Nephron progenitor cell (in vitro differentiated cells): ENCODE results near the gene PNKP.

Experiments used
- DNase-seq: peaks from one replicate; pipeline ENCODE4 v3.0.0; 2021
- H3K27ac Mint-ChIP-seq: 2 replicates; pipeline ENCODE4 v1.8.0; 2021; ENCODE audit warnings: mild to moderate bottlenecking, moderate library complexity, mixed read lengths
- H3K27me3 Mint-ChIP-seq: 2 replicates; pipeline ENCODE4 v1.8.0; 2021; ENCODE audit warnings: mild to moderate bottlenecking, low read depth, mixed read lengths; ENCODE audit not compliant: poor library complexity
- H3K36me3 Mint-ChIP-seq: 2 replicates; pipeline ENCODE4 v1.8.0; 2021; ENCODE audit warnings: low read depth, mixed read lengths
- H3K4me1 Mint-ChIP-seq: 2 replicates; pipeline ENCODE4 v1.8.0; 2021; ENCODE audit warnings: mixed read lengths
- H3K4me3 Mint-ChIP-seq: 2 replicates; pipeline ENCODE4 v1.8.0; 2021; ENCODE audit warnings: mild to moderate bottlenecking, moderate library complexity, mixed read lengths
- H3K9me3 Mint-ChIP-seq: 2 replicates; pipeline ENCODE4 v1.8.0; 2021; ENCODE audit warnings: mild to moderate bottlenecking, moderate library complexity, mixed read lengths
- TF ChIP-seq, protein P1 (sequence below): fragments of 200-600 bp; sonication (generic); IDR thresholded peaks from 2 replicates; pipeline ENCODE4 v1.5.0; 2021; ENCODE audit warnings: antibody characterized with exemption

Gene PNKP

DNA sequence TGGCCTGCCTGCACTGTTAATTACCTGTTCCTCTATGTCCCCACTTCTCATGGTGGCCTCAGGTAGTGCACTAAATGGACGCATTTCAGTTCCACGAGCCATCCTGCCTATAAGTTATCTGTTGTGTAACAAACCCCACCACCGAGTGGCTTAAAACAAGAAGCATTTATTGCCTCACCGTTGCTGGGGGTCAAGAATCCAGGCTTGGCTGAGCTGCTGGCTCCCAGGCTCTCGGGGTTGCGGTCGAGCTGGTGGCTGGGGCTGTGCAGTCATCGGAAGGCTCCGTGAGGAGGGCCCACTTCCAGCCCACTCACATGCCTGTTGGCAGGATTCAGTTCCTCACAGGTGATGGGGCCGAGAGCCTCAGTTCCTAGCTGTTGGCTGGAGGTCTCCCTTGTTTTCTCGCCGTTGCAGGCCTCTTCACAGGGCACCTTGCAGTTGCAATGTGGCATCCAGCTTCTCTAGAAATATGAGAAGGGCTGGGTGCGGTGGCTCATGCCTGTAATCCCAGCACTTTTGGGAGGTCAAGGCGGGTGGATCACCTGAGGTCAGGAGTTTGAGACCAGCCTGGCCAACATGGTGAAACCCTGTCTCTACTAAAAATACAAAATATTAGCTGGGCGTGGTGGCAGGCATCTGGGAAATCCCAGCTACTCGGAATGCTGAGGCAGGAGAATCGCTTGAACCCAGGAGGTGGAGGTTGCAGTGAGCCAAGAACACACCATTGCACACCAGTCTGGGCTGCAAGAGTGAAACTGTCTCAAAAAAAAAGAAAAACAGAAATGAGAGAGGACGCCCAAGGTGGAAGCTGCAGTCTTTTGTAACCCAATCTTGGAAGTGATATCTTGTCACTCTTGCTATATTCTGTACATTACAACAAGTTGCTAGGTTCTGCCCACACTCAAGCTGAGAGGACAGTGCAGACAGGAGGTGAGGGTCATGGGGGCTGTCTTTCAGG lies 23.0 kb downstream of the PNKP start:
- H3K27ac Mint-ChIP-seq, result no peak overlapping the region
- H3K36me3 Mint-ChIP-seq, result peaks cover 46% of the 10 kb centered on the region
- no peak overlapping the region for H3K4me3 Mint-ChIP-seq
- H3K27me3 Mint-ChIP-seq, result no peaks in the 10 kb centered on the region
- H3K9me3 Mint-ChIP-seq, result peaks cover 18% of the 10 kb centered on the region
- no peak for DNase-seq
- peaks cover 7% of the 10 kb centered on the region for H3K4me1 Mint-ChIP-seq
- TF ChIP-seq, protein P1, sequence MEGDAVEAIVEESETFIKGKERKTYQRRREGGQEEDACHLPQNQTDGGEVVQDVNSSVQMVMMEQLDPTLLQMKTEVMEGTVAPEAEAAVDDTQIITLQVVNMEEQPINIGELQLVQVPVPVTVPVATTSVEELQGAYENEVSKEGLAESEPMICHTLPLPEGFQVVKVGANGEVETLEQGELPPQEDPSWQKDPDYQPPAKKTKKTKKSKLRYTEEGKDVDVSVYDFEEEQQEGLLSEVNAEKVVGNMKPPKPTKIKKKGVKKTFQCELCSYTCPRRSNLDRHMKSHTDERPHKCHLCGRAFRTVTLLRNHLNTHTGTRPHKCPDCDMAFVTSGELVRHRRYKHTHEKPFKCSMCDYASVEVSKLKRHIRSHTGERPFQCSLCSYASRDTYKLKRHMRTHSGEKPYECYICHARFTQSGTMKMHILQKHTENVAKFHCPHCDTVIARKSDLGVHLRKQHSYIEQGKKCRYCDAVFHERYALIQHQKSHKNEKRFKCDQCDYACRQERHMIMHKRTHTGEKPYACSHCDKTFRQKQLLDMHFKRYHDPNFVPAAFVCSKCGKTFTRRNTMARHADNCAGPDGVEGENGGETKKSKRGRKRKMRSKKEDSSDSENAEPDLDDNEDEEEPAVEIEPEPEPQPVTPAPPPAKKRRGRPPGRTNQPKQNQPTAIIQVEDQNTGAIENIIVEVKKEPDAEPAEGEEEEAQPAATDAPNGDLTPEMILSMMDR, result no peak

DNA sequence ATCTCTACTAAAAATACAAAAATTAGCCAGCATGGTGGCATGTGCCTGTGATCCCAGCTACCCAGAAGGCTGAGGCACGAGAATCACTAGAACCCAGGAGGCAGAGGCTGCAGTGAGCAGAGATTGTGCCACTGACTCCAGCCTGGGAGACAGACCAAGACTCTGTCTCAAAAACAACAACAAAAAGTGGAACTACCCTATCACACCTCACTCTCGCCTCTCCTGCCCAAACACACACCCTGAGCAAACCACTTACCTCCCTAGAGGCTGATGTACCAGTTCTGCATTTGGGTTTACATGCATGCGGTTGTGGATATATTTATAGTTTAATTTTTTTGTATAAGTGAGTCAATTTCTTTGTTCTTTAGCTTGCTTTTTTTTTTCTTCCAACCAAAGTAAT lies 24.1 kb downstream of the PNKP start:
- no peak for DNase-seq
- Mint-ChIP-seq H3K9me3 (peaks cover 7% of the 10 kb centered on the region), H3K27ac (no peak overlapping the region), H3K36me3 (peaks cover 46% of the 10 kb centered on the region), H3K4me1 (peaks cover 7% of the 10 kb centered on the region), H3K4me3 (no peak overlapping the region), H3K27me3 (no peaks in the 10 kb centered on the region)
- TF ChIP-seq, protein P1, result no peak

DNA sequence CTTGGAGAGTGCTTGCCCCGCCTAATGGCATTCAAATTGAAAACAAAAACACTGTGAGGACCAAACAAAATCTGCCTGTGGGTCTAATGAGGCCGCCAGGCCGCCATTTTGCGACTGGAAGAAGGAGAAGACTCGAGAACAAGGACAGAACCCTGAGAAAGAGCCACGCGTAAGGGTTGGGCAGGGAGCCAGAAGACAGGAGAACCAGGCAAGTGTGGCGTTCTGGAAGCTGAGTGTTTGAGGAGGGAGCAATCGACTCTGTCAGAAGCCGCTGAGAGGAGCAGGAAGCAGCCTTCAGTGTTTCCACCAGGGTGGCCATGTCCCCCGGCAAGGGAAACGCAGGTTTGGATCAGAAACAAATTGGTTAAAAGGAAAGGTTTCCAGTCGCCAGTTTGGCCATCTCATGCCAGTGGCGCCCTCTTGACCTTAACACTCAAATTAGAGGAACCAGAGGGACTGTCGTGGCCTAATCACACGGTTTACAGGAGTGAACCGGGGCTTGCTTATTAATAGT lies 26.6 kb downstream of the PNKP start:
- no peak for DNase-seq
- H3K4me3 Mint-ChIP-seq, result no peak overlapping the region
- peaks cover 47% of the 10 kb centered on the region for H3K36me3 Mint-ChIP-seq
- H3K9me3 Mint-ChIP-seq, result no peaks in the 10 kb centered on the region
- peaks cover 8% of the 10 kb centered on the region for H3K27me3 Mint-ChIP-seq
- TF ChIP-seq, protein P1, result no peak
- H3K4me1 Mint-ChIP-seq, result peaks cover 12% of the 10 kb centered on the region
- peak overlapping the region; percentile 98 for H3K27ac Mint-ChIP-seq

DNA sequence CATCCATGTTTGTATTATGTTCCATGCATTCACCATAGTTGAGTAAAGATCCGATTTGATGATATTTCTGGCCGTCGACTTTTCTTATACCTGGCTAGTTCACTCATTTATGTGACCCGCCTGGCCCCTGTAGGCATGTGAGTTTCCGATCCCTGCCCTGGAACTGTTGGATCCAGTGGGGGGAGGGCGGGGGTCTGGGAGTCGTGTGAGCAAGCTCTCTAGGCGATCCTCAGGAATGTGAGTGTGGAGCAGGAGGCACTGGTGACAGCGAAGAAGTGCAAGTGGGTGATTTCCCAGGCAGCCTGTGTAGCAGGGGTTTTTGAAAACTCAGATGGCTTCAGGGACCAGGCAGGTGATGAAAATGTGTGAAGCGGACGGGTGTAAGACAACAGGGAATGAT lies 27.1 kb downstream of the PNKP start:
- Mint-ChIP-seq H3K27ac (peak overlapping the region; percentile 98), H3K4me3 (no peak overlapping the region), H3K36me3 (peaks cover 47% of the 10 kb centered on the region)

DNA sequence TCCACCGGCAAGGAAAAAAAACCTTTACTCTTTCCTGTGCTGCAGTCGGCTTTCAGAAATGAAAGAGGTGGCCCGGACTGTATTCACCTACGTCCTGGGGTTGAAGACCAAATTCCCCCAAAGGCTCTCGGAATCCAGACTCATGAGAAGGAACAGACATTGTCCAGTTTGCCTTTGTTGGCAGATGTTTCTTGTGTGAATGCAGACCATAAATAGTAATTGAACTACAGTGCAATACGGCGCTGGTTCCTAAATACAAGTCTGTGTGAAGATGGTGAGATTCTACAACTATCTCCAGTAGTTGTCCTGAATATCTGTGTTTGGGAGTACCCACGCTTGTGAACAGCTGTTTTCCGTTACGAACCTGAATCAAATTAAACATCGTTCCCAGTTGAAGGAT lies 27.7 kb downstream of the PNKP start:
- H3K27ac Mint-ChIP-seq, result no peak overlapping the region
- peaks cover 53% of the 10 kb centered on the region for H3K36me3 Mint-ChIP-seq
- peaks cover 17% of the 10 kb centered on the region for H3K4me1 Mint-ChIP-seq
- no peak overlapping the region for H3K4me3 Mint-ChIP-seq
- no peaks in the 10 kb centered on the region for H3K9me3 Mint-ChIP-seq
- peaks cover 8% of the 10 kb centered on the region for H3K27me3 Mint-ChIP-seq
- no peak for DNase-seq
- TF ChIP-seq, protein P1, result no peak

More for the DNA sequence above, 27.1 kb downstream of the PNKP start:
- Mint-ChIP-seq H3K4me1 (peaks cover 12% of the 10 kb centered on the region), H3K27me3 (peaks cover 8% of the 10 kb centered on the region), H3K9me3 (no peaks in the 10 kb centered on the region)
- TF ChIP-seq, protein P1, result no peak
- DNase-seq, result no peak
